HEK293T (cell line): ENCODE results near the gene L3MBTL1.

Experiments
- CTCF ChIA-PET: fragments of 350-600 bp; formaldehyde crosslinking; extraction: SDS; loops from one replicate; lab custom pipeline; 2021; ENCODE audit warnings: antibody characterized with exemption, inconsistent platforms; lab: Yijun Ruan, JAX
- POLR2A ChIA-PET: fragments of 350-600 bp; formaldehyde crosslinking; extraction: SDS; loops from one replicate; lab custom pipeline; 2020; ENCODE audit warnings: antibody characterized with exemption, inconsistent platforms; lab: Yijun Ruan, JAX
- DNase-seq: peaks from one replicate; pipeline ENCODE4 v3.0.0; 2012; ENCODE audit warnings: mixed read lengths; ENCODE audit errors: extremely low spot score
- ARNT ChIP-seq: fragments of 450-650 bp; IDR thresholded peaks from 2 replicates; pipeline ENCODE4 v1.6.1; 2017; ENCODE audit warnings: mild to moderate bottlenecking
- BHLHE40 ChIP-seq: fragments of 450-650 bp; IDR thresholded peaks from 2 replicates; pipeline ENCODE4 v1.6.1; 2016; ENCODE audit warnings: mild to moderate bottlenecking, moderate library complexity, borderline replicate concordance
- CTBP1 ChIP-seq: fragments of 450-650 bp; IDR thresholded peaks from 2 replicates; pipeline ENCODE4 v1.6.1; 2016; ENCODE audit warnings: borderline replicate concordance
- ELF4 ChIP-seq: fragments of 450-650 bp; IDR thresholded peaks from 2 replicates; pipeline ENCODE4 v1.6.1; 2017; ENCODE audit warnings: antibody characterized with exemption
- FOXA1 ChIP-seq: fragments of 450-650 bp; IDR thresholded peaks from 2 replicates; pipeline ENCODE4 v1.6.1; 2016; ENCODE audit warnings: mild to moderate bottlenecking
- FOXK2 ChIP-seq: fragments of 450-650 bp; IDR thresholded peaks from 2 replicates; pipeline ENCODE4 v1.6.1; 2016; ENCODE audit warnings: mild to moderate bottlenecking
- FOXM1 ChIP-seq: fragments of 450-650 bp; IDR thresholded peaks from 2 replicates; pipeline ENCODE4 v1.6.1; 2017; ENCODE audit warnings: mild to moderate bottlenecking, borderline replicate concordance
- HDGF ChIP-seq: fragments of 450-650 bp; IDR thresholded peaks from 2 replicates; pipeline ENCODE4 v1.6.1; 2017; ENCODE audit warnings: antibody characterized with exemption, borderline replicate concordance
- L3MBTL2 ChIP-seq: fragments of 450-650 bp; conservative IDR thresholded peaks from 2 replicates; pipeline ENCODE4 v1.6.1; 2016; ENCODE audit warnings: mild to moderate bottlenecking
- LEF1 ChIP-seq: fragments of 450-650 bp; IDR thresholded peaks from 2 replicates; pipeline ENCODE4 v1.6.1; 2017; ENCODE audit warnings: mild to moderate bottlenecking, borderline replicate concordance
- NFRKB ChIP-seq: fragments of 450-650 bp; IDR thresholded peaks from 2 replicates; pipeline ENCODE4 v1.6.1; 2016; ENCODE audit warnings: mild to moderate bottlenecking, moderate library complexity
- PKNOX1 ChIP-seq: fragments of 450-650 bp; IDR thresholded peaks from 2 replicates; pipeline ENCODE4 v1.6.1; 2016
- SP1 ChIP-seq: fragments of 450-650 bp; IDR thresholded peaks from 2 replicates; pipeline ENCODE4 v1.6.1; 2017
- SUZ12 ChIP-seq: fragments of 450-650 bp; IDR thresholded peaks from 2 replicates; pipeline ENCODE4 v1.6.1; 2016; ENCODE audit warnings: mild to moderate bottlenecking
- TARDBP ChIP-seq: fragments of 450-650 bp; IDR thresholded peaks from 2 replicates; pipeline ENCODE4 v1.6.1; 2016
- ZNF384 ChIP-seq: fragments of 450-650 bp; IDR thresholded peaks from 2 replicates; pipeline ENCODE4 v1.6.1; 2016

L3MBTL1 gene

GRCh38 chr20:43542674-43543073, 35.2 kb downstream of the L3MBTL1 start:
- ChIA-PET POLR2A (no interaction called here), CTCF (no interaction called here)
- TF ChIP-seq BHLHE40 (no peak), L3MBTL2 (no peak)
- no peak for DNase-seq

- ChIA-PET POLR2A (no interaction called here), CTCF (no interaction called here)
- DNase-seq, result no peak
- TF ChIP-seq SUZ12 (no peak), NFRKB (no peak), ARNT (no peak), TARDBP (no peak), PKNOX1 (no peak)
Observed at GRCh38 chr20:43543138-43543537, 35.6 kb downstream of the L3MBTL1 start.

GRCh38 chr20:43544501-43544900, 37.0 kb downstream of the L3MBTL1 start:
- no peak for TF ChIP-seq ELF4
- TF ChIP-seq HDGF, result no peak
- TF ChIP-seq FOXM1, result no peak
- no peak for TF ChIP-seq SP1
- TF ChIP-seq NFRKB, result no peak
- TF ChIP-seq FOXA1, result no peak
- TF ChIP-seq FOXK2, result no peak
- TF ChIP-seq LEF1, result no peak
- no peak for TF ChIP-seq CTBP1
- TF ChIP-seq L3MBTL2, result no peak
- no peak for TF ChIP-seq BHLHE40
- TF ChIP-seq ZNF384, result no peak
- CTCF ChIA-PET, result no interaction called here
- POLR2A ChIA-PET, result no interaction called here

GRCh38 chr20:43545837-43546578, 38.5 kb downstream of the L3MBTL1 start:
- CTCF ChIA-PET, result interaction anchor here (1.4 kb wide), 1 partner anchor 8 kb away, joined by 8 read pairs; no protein-coding TSS in a partner anchor
- no peak for DNase-seq
- no peak for TF ChIP-seq FOXM1
- no peak for TF ChIP-seq CTBP1
- no peak for TF ChIP-seq ARNT
- no peak for TF ChIP-seq ELF4
- TF ChIP-seq LEF1, result no peak
- no peak for TF ChIP-seq HDGF
- no peak for TF ChIP-seq NFRKB
- TF ChIP-seq FOXK2, result no peak
- TF ChIP-seq SP1, result no peak
- no peak for TF ChIP-seq TARDBP
- no peak for TF ChIP-seq ZNF384
- TF ChIP-seq L3MBTL2, result no peak
- no peak for TF ChIP-seq SUZ12
- no peak for TF ChIP-seq PKNOX1
- no peak for TF ChIP-seq BHLHE40
- no peak for TF ChIP-seq FOXA1
- POLR2A ChIA-PET, result no interaction called here

More at GRCh38 chr20:43544501-43544900, 37.0 kb downstream of the L3MBTL1 start:
- no peak for DNase-seq

GRCh38 chr20:43548273-43548880, 40.9 kb downstream of the L3MBTL1 start:
- no peak for DNase-seq
- ChIA-PET CTCF (interaction anchor here (2.7 kb wide), 1 partner anchor 11 kb away, joined by 10 read pairs; no protein-coding TSS in a partner anchor), POLR2A (no interaction called here)
- TF ChIP-seq L3MBTL2 (no peak), ARNT (no peak), CTBP1 (no peak), HDGF (no peak), FOXA1 (no peak), FOXK2 (no peak), SUZ12 (no peak), PKNOX1 (no peak), ZNF384 (no peak), SP1 (no peak), BHLHE40 (no peak), FOXM1 (no peak), TARDBP (no peak)

- ChIA-PET CTCF (interaction anchor here (2.7 kb wide), 1 partner anchor 12 kb away, joined by 10 read pairs; no protein-coding TSS in a partner anchor), POLR2A (interaction anchor here (0.8 kb wide), 1 partner anchor 41 kb away, joined by 3 read pairs; the partner anchor contains the start of gene IFT52)
- no peak for DNase-seq
- TF ChIP-seq FOXA1 (no peak), FOXM1 (no peak), NFRKB (no peak), SP1 (no peak), CTBP1 (no peak), ARNT (no peak), BHLHE40 (no peak), ZNF384 (no peak), TARDBP (no peak), PKNOX1 (no peak), FOXK2 (no peak), LEF1 (no peak), ELF4 (no peak), L3MBTL2 (no peak), SUZ12 (no peak), HDGF (no peak)
Observed at GRCh38 chr20:43549416-43550065, 42.0 kb downstream of the L3MBTL1 start.
